Measurements from ENCODE around the gene GRAMD4.

GRAMD4 gene

GRCh38 chr22:46654426-46654825 is 34.2 kb downstream of the GRAMD4 start:
- DNase-seq (ENCODE audit: low read depth in 2 of 3, low spot score in 1 of 3): no peak

- DNase-seq (ENCODE audit: low read depth in 2 of 3, low spot score in 1 of 3): no peak
These were observed 34.9 kb downstream of the GRAMD4 start for GRCh38 chr22:46654927-46655595.

GRCh38 chr22:46655861-46656608 is 35.8 kb downstream of the GRAMD4 start:
- no peak for DNase-seq (ENCODE audit: low read depth in 2 of 3, low spot score in 1 of 3)

- DNase-seq (ENCODE audit: low read depth in 2 of 3, low spot score in 1 of 3): no peak
These were observed 36.9 kb downstream of the GRAMD4 start for GRCh38 chr22:46656856-46657654.

GRCh38 chr22:46657655-46657953 is 37.4 kb downstream of the GRAMD4 start:
- DNase-seq (ENCODE audit: low read depth in 2 of 3, low spot score in 1 of 3): no peak

- DNase-seq (ENCODE audit: low read depth in 2 of 3, low spot score in 1 of 3): no peak
These were observed 38.1 kb downstream of the GRAMD4 start for GRCh38 chr22:46657996-46658947.

GRCh38 chr22:46659059-46659790 is 39.0 kb downstream of the GRAMD4 start:
- DNase-seq (ENCODE audit: low read depth in 2 of 3, low spot score in 1 of 3): no peak

- no peak for DNase-seq (ENCODE audit: low read depth in 2 of 3, low spot score in 1 of 3)
These were observed 39.6 kb downstream of the GRAMD4 start for GRCh38 chr22:46659791-46660186.

GRCh38 chr22:46660604-46661201 is 40.5 kb downstream of the GRAMD4 start:
- DNase-seq (ENCODE audit: low read depth in 2 of 3, low spot score in 1 of 3): no peak

GRCh38 chr22:46661221-46661851 is 41.1 kb downstream of the GRAMD4 start:
- DNase-seq (ENCODE audit: low read depth in 2 of 3, low spot score in 1 of 3): peak in 1 of 3 donors; percentile 64

- DNase-seq (ENCODE audit: low read depth in 2 of 3, low spot score in 1 of 3): no peak
These were observed 42.0 kb downstream of the GRAMD4 start for GRCh38 chr22:46662226-46662625.

- no peak for DNase-seq (ENCODE audit: low read depth in 2 of 3, low spot score in 1 of 3)
These were observed 42.8 kb downstream of the GRAMD4 start for GRCh38 chr22:46663001-46663400.

GRCh38 chr22:46663436-46664100 is 43.4 kb downstream of the GRAMD4 start:
- DNase-seq (ENCODE audit: low read depth in 2 of 3, low spot score in 1 of 3): no peak

- DNase-seq (ENCODE audit: low read depth in 2 of 3, low spot score in 1 of 3): no peak
These were observed 44.2 kb downstream of the GRAMD4 start for GRCh38 chr22:46664301-46664855.

- DNase-seq (ENCODE audit: low read depth in 2 of 3, low spot score in 1 of 3): no peak
These were observed 45.0 kb downstream of the GRAMD4 start for GRCh38 chr22:46665151-46665695.

GRCh38 chr22:46665751-46666280 is 45.6 kb downstream of the GRAMD4 start:
- DNase-seq (ENCODE audit: low read depth in 2 of 3, low spot score in 1 of 3): no peak

- DNase-seq (ENCODE audit: low read depth in 2 of 3, low spot score in 1 of 3): no peak
These were observed 46.5 kb downstream of the GRAMD4 start for GRCh38 chr22:46666577-46667244.

- no peak for DNase-seq (ENCODE audit: low read depth in 2 of 3, low spot score in 1 of 3)
These were observed 47.0 kb downstream of the GRAMD4 start for GRCh38 chr22:46667245-46667623.

Measured in stimulated activated CD4-positive, alpha-beta T cell treated with anti-CD3 and anti-CD28 coated beads, Interleukin-12 subunit alpha, Interleukin-12 subunit beta, amount 100 ng/mL, for 48 hours (primary cell).